ENCODE data around the gene PTPDC1.
"Not testable (repeated sequence)": the region's sequence is repeated elsewhere in the genome, so short reads cannot be mapped to it uniquely, and the experiment has no call there.

Gene PTPDC1

DNA sequence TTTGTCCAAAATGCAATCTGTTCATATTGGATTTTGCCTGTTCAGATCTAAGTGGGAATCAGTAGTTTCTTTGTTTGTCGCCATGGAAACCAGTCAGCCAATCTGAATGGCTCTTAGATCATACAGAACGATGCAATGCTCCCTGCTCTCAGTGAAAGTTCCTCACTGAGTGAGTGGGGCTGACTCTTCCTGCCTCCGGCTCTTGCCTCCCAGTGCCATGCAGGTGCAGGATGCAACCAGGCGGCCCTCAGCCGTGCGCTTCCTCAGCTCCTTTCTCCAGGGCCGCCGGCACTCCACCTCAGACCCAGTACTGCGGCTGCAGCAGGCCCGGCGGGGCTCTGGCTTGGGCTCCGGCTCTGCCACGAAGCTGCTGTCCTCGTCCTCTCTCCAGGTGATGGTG is at the start of gene PTPDC1:
PTPDC1 (plus strand) TSS at position 151 of the 400 bp plus-strand sequence; CDS start at position 218, 67 bp downstream.
- no peak for DNase-seq

DNA sequence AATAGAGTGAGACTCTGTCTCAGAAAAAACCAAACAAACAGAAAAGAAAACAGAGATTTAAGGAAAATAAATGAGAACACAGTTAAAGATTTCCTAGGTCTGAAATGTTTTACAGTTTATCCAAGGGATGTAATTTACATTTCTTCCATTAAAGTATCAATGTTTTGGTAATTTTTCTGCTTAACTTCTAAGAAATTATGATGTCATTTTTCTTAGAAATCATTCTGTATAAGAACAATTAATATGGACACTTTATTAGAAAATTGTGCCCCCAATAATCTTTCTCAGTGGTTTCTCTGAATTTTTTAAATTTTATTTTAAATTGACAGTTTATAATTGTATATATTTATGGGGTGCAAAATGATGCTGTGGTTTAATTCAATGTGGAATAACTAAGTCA is 49.8 kb upstream of the PTPDC1 start:
- no peak for DNase-seq

- no peak for DNase-seq
Measured at GRCh38 chr9:94039786-94040185, 44.5 kb upstream of the PTPDC1 start.

- no peak for DNase-seq
Measured at GRCh38 chr9:94042516-94043360, 41.5 kb upstream of the PTPDC1 start.

GRCh38 chr9:94054716-94055115 is 29.5 kb upstream of the PTPDC1 start:
- no peak for DNase-seq

GRCh38 chr9:94056442-94056974 is 27.8 kb upstream of the PTPDC1 start:
- no peak for DNase-seq

GRCh38 chr9:94057918-94058317 is 26.3 kb upstream of the PTPDC1 start:
- DNase-seq, result no peak

GRCh38 chr9:94061864-94062263 is 22.4 kb upstream of the PTPDC1 start:
- no peak for DNase-seq

DNA sequence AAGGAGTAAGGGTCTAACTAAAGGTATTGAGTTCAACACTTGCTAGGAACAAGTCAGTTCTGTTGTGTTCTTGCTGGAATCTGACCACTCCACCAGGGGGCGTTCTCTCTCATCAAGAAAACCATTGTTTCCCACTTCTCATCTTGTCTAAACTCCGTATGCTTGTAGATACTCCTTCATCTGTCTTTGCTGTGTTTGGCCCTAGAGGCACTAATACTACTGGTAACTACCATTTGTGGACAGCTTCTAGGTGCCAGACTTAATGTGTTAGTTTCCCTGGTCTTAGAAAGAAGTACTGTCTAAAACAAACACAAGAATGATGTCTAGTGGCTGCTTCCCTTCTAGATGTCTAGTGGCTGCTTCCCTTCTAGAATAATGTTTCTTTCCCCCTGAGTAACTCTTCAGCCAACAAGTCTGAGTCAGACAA is 18.7 kb upstream of the PTPDC1 start:
- peak; percentile 6 to 12 for DNase-seq

DNA sequence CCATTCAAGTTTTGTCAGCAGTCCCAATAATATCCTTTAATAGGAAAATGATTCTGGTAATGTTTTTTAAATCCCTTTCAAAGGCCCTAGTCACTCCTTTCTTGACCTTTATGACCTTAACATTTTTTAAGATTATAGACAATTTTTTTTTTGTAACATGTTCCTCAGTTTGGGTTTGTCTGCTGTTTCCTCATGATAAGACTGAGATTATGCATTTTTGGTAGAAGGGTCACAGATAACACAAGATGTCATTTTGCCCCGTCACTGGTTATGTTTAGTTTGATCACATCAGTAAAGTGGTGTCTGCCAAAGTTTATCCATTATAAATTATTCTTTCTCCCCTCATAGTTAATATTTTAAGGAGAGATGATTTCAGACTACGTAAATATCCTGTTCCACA is 16.0 kb upstream of the PTPDC1 start:
- DNase-seq, result no peak

DNA sequence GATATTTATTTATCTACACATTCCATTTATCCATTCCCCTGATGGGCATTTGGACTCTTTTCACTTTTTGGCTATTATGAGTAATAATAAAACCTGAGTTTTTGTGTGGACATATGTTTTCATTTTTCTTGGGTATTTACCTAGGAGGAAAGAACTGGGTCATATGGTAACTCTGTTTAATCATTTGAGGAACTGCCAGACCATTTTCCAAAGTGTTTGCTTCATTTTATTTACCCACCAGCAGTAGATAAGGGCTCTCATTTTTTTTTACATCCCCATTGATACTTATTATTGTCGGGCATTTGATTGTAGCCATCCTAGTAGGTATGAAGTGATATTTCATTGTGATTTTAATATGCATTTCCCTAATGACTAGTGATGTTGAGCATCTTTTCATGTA is 7.7 kb upstream of the PTPDC1 start:
- DNase-seq, result no peak

GRCh38 chr9:94078086-94078485 is 6.2 kb upstream of the PTPDC1 start:
- no peak for DNase-seq

DNA sequence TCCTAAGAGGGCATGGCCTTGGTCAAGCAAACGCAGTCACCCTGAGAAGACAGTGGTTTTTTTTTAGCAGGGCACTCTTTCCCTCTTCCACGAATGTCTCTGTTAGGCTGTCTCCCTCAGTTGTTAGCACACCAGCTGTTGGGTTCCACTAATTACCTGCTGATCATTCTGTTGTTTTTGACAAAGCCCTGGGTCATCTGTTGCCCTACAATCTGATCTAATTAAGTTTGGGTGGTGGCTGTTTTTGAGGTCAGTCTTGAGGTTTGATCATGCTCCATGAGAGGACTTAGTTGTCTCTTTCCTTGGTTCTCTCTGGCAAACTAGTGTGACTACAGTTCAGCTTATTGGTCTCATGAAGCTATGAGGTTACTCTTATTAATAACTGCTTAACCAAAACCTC is 5.0 kb upstream of the PTPDC1 start:
- no peak for DNase-seq

- no peak for DNase-seq
Measured at GRCh38 chr9:94080249-94080648, 4.0 kb upstream of the PTPDC1 start.

GRCh38 chr9:94081435-94081834 is 2.8 kb upstream of the PTPDC1 start:
- DNase-seq, result no peak

DNA sequence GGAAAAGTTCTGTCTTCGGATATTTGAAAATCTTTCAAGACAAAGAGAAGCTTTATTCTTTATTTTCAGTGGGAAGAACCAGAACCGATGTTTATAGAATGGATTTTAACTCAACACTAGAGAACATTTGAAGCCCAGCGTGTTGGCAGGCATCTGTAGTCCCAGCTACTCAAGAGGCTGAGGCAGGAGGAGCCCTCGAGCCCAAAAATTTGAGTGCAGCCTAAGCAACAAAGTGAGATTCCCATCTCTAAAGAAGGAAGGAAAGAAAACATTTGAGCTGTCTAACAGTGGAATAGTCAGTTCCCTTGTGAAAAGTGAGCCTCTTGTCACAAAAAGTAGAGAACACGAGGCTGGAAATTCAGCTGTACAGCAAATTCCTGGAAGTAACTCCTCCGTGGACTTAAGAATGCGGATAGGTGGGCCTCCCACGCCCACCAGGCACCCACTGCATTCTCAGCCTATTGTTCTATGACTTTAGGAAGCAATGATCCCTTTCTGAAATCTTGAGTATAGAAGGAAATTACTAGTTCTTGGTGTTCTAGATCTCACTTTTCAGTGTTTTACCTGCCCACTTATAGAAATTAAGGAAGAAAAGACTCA is 2.3 kb upstream of the PTPDC1 start:
- no peak for DNase-seq

- DNase-seq, result no peak
Measured at GRCh38 chr9:94082553-94082952, 1.7 kb upstream of the PTPDC1 start.

DNA sequence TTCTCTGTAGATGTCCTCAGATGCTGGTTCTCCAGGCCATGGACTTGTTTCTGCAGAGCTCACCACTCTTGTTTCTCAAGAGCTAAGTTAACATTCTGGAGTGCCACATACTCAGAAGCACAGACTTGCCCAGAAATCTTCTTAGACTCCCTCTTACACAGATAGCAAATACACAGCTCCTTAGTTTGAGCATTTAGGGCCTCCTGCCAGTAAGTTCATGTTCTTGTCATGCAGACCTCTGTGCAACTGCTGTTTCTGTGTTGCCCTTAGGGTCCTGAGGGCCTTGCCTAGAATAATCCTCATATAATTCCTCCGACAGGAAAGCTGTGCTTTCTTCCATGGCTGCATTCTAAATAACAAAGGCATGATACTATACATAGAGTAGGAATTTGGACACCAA is 1.3 kb upstream of the PTPDC1 start:
- DNase-seq, result no peak

GRCh38 chr9:94083384-94083783 is 880 bp upstream of the PTPDC1 start:
- DNase-seq, result no peak

DNA sequence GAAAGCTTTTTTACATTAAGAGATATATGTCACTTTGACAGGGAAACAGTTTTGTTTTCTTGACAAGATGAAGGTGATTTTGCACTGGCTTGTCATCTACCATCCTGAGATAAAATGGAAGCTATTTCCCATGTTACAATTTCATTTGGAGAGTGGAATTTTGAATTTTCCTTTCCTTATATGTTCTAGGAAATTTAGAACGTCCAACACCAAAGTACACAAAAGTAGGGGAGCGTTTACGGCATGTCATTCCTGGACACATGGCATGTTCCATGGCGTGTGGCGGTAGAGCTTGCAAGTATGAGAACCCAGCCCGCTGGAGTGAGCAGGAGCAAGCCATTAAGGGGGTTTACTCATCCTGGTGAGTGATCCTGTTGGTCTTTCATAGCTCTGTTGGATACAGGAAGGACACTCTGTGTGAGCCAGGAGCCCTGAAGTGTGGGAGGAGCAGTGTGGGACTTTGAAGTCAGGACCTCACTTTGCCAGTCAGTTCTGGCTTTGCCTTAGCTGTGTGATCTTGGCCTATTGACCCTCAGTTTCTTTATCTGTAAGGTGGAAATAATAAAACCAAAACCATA is 887 bp downstream of the PTPDC1 start:
- no peak for DNase-seq

DNA sequence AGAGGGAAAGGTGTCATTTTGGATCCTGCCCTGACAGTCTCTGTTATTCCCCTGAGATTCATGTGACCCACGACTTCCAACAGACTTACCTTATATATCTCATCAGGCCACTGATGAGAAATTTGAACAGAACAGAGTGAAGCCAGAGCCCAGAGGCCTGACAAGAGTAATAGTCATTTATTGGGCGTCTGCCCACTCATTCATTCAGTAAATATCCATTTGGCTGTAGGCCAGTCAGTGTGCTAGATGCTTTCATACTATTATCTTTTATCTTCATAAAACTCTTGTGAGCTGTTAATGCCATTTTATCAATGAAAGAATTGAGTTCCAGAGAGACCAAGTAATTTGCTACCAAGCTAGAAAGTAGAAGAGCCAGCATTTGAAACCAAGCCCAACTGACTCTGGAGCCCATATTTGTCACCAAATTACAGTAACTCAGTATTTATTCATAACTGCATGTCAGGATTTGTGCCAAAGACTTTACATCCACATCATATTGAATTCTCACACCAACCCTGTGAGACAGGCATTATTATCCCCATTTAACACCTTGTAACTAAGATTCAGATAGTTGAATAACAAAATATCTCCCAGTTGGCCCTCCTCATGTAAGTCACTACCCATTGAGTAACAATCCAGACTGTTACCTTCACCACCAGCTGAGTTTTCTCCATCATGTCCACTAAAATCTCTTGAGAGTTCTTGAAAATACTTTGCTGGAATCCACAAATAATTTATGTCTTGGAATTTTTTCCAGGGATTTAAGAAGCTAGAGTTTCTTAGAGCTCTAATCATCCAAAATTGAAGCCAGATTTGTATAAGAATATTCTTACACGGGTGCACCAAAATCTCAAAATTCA is 2.5 kb downstream of the PTPDC1 start:
- DNase-seq, result no peak

DNA sequence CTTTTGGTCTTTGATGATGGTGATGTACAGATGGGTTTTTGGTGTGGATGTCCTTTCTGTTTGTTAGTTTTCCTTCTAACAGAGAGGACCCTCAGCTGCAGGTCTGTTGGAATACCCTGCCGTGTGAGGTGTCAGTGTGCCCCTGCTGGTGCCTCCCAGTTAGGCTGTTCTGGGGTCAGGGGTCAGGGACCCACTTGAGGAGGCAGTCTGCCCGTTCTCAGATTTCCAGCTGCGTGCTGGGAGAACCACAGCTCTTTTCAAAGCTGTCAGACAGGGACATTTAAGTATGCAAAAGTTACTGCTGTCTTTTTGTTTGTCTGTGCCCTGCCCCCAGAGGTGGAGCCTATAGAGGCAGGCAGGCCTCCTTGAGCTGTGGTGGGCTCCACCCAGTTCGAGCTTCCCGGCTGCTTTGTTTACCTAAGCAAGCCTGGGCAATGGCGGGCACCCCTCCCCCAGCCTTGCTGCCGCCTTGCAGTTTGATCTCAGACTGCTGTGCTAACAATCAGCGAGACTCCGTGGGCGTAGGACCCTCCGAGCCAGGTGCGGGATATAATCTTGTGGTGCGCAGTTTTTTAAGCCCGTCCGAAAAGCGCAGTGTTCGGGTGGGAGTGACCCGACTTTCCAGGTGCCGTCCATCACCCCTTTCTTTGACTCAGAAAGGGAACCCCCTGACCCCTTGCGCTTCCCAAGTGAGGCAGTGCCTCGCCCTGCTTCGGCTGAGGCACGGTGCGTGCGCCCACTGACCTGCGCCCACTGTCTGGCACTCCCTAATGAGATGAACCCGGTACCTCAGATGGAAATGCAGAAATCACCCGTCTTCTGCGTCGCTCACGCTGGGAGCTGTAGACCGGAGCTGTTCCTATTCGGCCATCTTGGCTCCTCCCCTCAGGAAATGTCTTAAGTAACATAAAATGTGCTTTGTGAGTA is 10.2 kb downstream of the PTPDC1 start:
- not testable (repeated sequence) for DNase-seq
